Body of pancreas (tissue), 4 donors: ENCODE data around the gene DIDO1.

ENCODE experiments used
- CTCF ChIP-seq, 7 experiments: fragments of 450-650 bp in 4 of 7; fragments of 200-600 bp in 3 of 7; sonication (generic) in 3 of 7; IDR thresholded peaks; one replicate each; pipeline ENCODE4 v1.5.1; 2016 to 2019; ENCODE audit warnings: antibody characterized with exemption in 7 of 7
- POLR2A ChIP-seq, 3 donors: fragments of 450-650 bp; IDR thresholded peaks; one replicate each; pipeline ENCODE4 v1.6.1; 2016; ENCODE audit warnings: antibody characterized with exemption in 3 of 3, mild to moderate bottlenecking in 2 of 3

DNA sequence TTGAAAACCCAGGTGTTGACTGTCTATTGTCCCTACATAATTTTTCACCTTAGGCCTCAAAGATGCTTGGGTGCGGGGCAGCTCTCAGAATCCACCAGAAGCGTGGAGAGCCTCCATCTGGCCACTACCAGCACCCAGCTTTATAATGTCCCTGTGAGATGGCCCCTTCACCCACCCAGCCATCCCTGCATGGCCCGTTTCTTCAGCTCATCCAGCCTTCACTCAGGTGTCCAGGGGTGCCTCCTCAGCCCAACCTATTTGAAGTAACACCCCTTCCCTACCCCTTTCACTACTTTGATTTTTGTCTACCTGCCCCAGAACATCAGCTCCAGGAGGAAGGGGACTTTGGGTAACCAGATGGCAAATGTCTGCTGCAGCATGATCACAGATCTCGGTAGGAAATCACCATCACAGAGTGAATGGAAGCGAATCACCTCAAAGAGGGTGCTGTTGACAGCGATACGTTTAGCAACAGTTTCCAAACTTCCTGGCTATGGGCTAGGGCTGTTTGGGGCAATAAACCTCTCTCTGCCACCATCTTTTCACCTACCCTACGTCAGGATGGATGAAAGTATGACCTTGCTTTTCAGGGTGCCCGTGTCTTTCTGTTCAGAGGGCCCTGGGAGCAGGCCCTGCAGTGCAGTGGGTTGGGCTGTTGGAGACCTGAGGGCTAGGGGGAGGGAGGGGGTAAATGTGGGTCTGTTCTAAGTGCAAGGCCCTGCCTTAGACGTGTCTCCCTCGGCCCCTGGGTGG, 25.0 kb upstream of the DIDO1 start:
- no peak for TF ChIP-seq CTCF (IDR thresholded peaks at IDR 0.05)
- no peak for TF ChIP-seq POLR2A (IDR thresholded peaks at IDR 0.05)
